ENCODE results near the gene NRG2.

GRCh38 chr5:139947727-139948126, 95.4 kb downstream of the NRG2 start:
- TF ChIP-seq ZFX (IDR thresholded peaks at IDR 0.05): no peak
- no peak for TF ChIP-seq CTCF (IDR thresholded peaks at IDR 0.05 in 2 of 3, conservative IDR thresholded peaks at IDR 0.05 in 1 of 3; ENCODE audit: borderline replicate concordance in 1 of 3, insufficient read depth in 1 of 3, low read depth in 2 of 3, low read length in 2 of 3)
- TF ChIP-seq ZNF274 (IDR thresholded peaks at IDR 0.05; ENCODE audit: low read depth, low read length): no peak
- no peak for TF ChIP-seq POLR2A (IDR thresholded peaks at IDR 0.05; ENCODE audit: borderline replicate concordance, extremely low read depth, insufficient read depth, insufficient read length)
